Measurements from ENCODE around the gene FRS2. TPM values are rescaled to one million over a fixed set of nuclear protein-coding genes. Genes with fewer than 3 reads are reported as not detected.

FRS2 gene
- total and polyA plus RNA-seq, 10 of the 15 experiments (the other 5 are each of a cell fraction or from before 2014, with no cell fraction given), result 1.1 to 13.1 (median 5.9) TPM

GRCh38 chr12:69501154-69501895, 31.1 kb downstream of the FRS2 start:
- 73% methylated on average over 5 of the region's 5 CpGs for WGBS (ENCODE audit: insufficient coverage, insufficient replicate concordance, low lambda C conversion rate, missing lambda C conversion rate)
- in situ Hi-C loops (cut with MboI), result no loop called here
- no peaks in the 10 kb centered on the region; the same call in 2 of the 3 replicates for H3K9me3 ChIP-seq (replicated peaks; ENCODE audit: control insufficient read depth, insufficient read depth, low read length)

More at GRCh38 chr12:69501154-69501895, 31.1 kb downstream of the FRS2 start:
- Histone ChIP-seq H2AFZ (ENCODE audit: control insufficient read depth, low read depth, low read length) (no peak overlapping the region), H3K36me3 (ENCODE audit: control insufficient read depth in 2 of 2, insufficient read depth in 2 of 2, low read length in 1 of 2) (no peaks in the 10 kb centered on the region), H3K9ac (ENCODE audit: control insufficient read depth, insufficient read depth, low read length) (no peak overlapping the region), H3K27ac (ENCODE audit: control insufficient read depth, insufficient read depth) (no peak overlapping the region), H3K27me3 (replicated peaks in 1 of 2; ENCODE audit: control insufficient read depth in 2 of 2, insufficient read depth in 2 of 2, low read length in 1 of 2) (no peaks in the 10 kb centered on the region), H3K4me3 (no peak overlapping the region), H4K20me1 (ENCODE audit: control insufficient read depth, insufficient read depth) (no peaks in the 10 kb centered on the region), H3K79me2 (ENCODE audit: control insufficient read depth, insufficient read depth, low read length) (peaks cover 61% of the 10 kb centered on the region), H3K4me2 (ENCODE audit: control insufficient read depth, insufficient read depth) (no peak overlapping the region), H3K4me1 (ENCODE audit: control insufficient read depth, insufficient read depth, low read length) (peaks cover 5% of the 10 kb centered on the region; the same call in 1 of the 2 replicates)
- ChIA-PET RAD21 (ENCODE audit: unreplicated experiment) (no interaction called here), CTCF (interaction anchor here (0.6 kb wide), 1 partner anchor 17 kb away, joined by 4 read pairs; no protein-coding TSS in a partner anchor), POLR2A (interaction anchor here (0.6 to 1.3 kb wide), 3 partner anchors 20 to 68 kb away, joined by 3 to 4 read pairs (median 4); no protein-coding TSS in a partner anchor), SMC1A (ENCODE audit: uncharacterized antibody, unreplicated experiment) (interaction anchor here (0.6 to 2.2 kb wide), 4 partner anchors 8 to 325 kb away, joined by 3 to 9 read pairs (median 5); no protein-coding TSS in a partner anchor)
- no peak for ATAC-seq
- FAIRE-seq, result no peak
- BruUV-seq (replicated peaks), result no TSS peak
- intact Hi-C loops (cut with micrococcal nuclease; ENCODE audit: unreplicated experiment), result no loop called here
- no peak for DNase-seq (ENCODE audit: low read depth, low spot score)
- TF ChIP-seq GATAD2B (conservative IDR thresholded peaks at IDR 0.05; ENCODE audit: low read depth), result no peak
- TF ChIP-seq E2F8 (IDR thresholded peaks at IDR 0.05; ENCODE audit: low read depth, partially characterized antibody), result no peak
- no peak for TF ChIP-seq PAX5 (IDR thresholded peaks at IDR 0.05; ENCODE audit: borderline replicate concordance, low read depth, low read length)
- no peak for TF ChIP-seq LARP7 (IDR thresholded peaks at IDR 0.05)
- no peak for TF ChIP-seq KAT2A (conservative IDR thresholded peaks at IDR 0.05; ENCODE audit: control insufficient read depth, low read depth, low read length)
- no peak for TF ChIP-seq MLLT1 (IDR thresholded peaks at IDR 0.05)
- no peak for TF ChIP-seq RCOR1 (conservative IDR thresholded peaks at IDR 0.05; ENCODE audit: low read depth, low read length)
- TF ChIP-seq TAF1 (IDR thresholded peaks at IDR 0.05; ENCODE audit: borderline replicate concordance, low read depth, low read length), result no peak
- TF ChIP-seq SPI1 (IDR thresholded peaks at IDR 0.05; ENCODE audit: borderline replicate concordance, insufficient read depth, low read depth, low read length), result no peak
- TF ChIP-seq TCF3 (IDR thresholded peaks at IDR 0.05; ENCODE audit: borderline replicate concordance, insufficient read depth, low read depth, low read length), result no peak
- no peak for TF ChIP-seq NRF1 (conservative IDR thresholded peaks at IDR 0.05; ENCODE audit: low read depth, low read length)
- no peak for TF ChIP-seq TARDBP (IDR thresholded peaks at IDR 0.05; ENCODE audit: borderline replicate concordance)
- TF ChIP-seq ATF2 (IDR thresholded peaks at IDR 0.05; ENCODE audit: low read length), result no peak

Data from GM12878 (cell line).